CD4-positive, alpha-beta T cell treated with Interleukin-4 for 4 hours (primary cell): ENCODE measurements around the gene ARHGEF6.

Source experiments
- DNase-seq: peaks from one replicate; pipeline ENCODE4 v3.0.0-alpha.2; 2020

The ARHGEF6 gene

GRCh38 chrX:136636121-136636520 lies 144.6 kb downstream of the ARHGEF6 start:
- DNase-seq = no peak

- peak; percentile 68 for DNase-seq
These were observed 145.5 kb downstream of the ARHGEF6 start for GRCh38 chrX:136635235-136635634.

- no peak for DNase-seq
These were observed 149.9 kb downstream of the ARHGEF6 start for GRCh38 chrX:136630881-136631280.

GRCh38 chrX:136629084-136629750 lies 151.5 kb downstream of the ARHGEF6 start:
- no peak for DNase-seq

- DNase-seq = peak; percentile 73
These were observed 153.3 kb downstream of the ARHGEF6 start for GRCh38 chrX:136627409-136627808.

GRCh38 chrX:136626891-136627290 lies 153.8 kb downstream of the ARHGEF6 start:
- DNase-seq = no peak

GRCh38 chrX:136626237-136626636 lies 154.5 kb downstream of the ARHGEF6 start:
- no peak for DNase-seq

- no peak for DNase-seq
These were observed 155.5 kb downstream of the ARHGEF6 start for GRCh38 chrX:136625246-136625645.

GRCh38 chrX:136623396-136623795 lies 157.3 kb downstream of the ARHGEF6 start:
- peak; percentile 28 for DNase-seq

- no peak for DNase-seq
These were observed 158.2 kb downstream of the ARHGEF6 start for GRCh38 chrX:136622568-136622967.

- no peak for DNase-seq
These were observed 160.0 kb downstream of the ARHGEF6 start for GRCh38 chrX:136620780-136621179.

GRCh38 chrX:136619899-136620505 lies 160.7 kb downstream of the ARHGEF6 start:
- peak; percentile 76 for DNase-seq

- DNase-seq = peak; percentile 66
These were observed 163.6 kb downstream of the ARHGEF6 start for GRCh38 chrX:136616987-136617685.
